ENCODE measurements around the gene ZHX3. TPM values are rescaled to one million over a fixed set of nuclear protein-coding genes. Genes with fewer than 3 reads are reported as not detected.

ZHX3 gene
- total RNA-seq, 1 experiment from 2014 or later, result 9.6 TPM

GRCh38 chr20:41278936-41279335 lies 38.6 kb downstream of the ZHX3 start:
- H3K4me1 Mint-ChIP-seq, result no peaks in the 10 kb centered on the region
- ChIA-PET CTCF (no interaction called here), POLR2A (no interaction called here)
- no peak overlapping the region for H3K4me3 Mint-ChIP-seq
- ATAC-seq (no peak), DNase-seq (ENCODE audit: low spot score) (no peak)
- H3K9me3 Mint-ChIP-seq, result no peaks in the 10 kb centered on the region
- H3K27ac Mint-ChIP-seq, result no peak overlapping the region
- H3K36me3 Mint-ChIP-seq, result no peaks in the 10 kb centered on the region
- TF ChIP-seq CREM (CRISPR knock-in tag; IDR thresholded peaks at IDR 0.05) (no peak), CTCF (IDR thresholded peaks at IDR 0.05) (no peak), FOXK1 (CRISPR knock-in tag; IDR thresholded peaks at IDR 0.05) (no peak)
- H3K27me3 Mint-ChIP-seq (ENCODE audit: low read depth), result no peaks in the 10 kb centered on the region

GRCh38 chr20:41277049-41277448 lies 40.5 kb downstream of the ZHX3 start:
- Mint-ChIP-seq H3K4me3 (no peak overlapping the region), H3K27me3 (ENCODE audit: low read depth) (no peaks in the 10 kb centered on the region), H3K9me3 (no peaks in the 10 kb centered on the region), H3K27ac (no peak overlapping the region), H3K4me1 (peaks cover 6% of the 10 kb centered on the region), H3K36me3 (no peaks in the 10 kb centered on the region)
- no peak for ATAC-seq
- TF ChIP-seq GTF2I (CRISPR knock-in tag; conservative IDR thresholded peaks at IDR 0.05) (no peak), NR2C2 (CRISPR knock-in tag; IDR thresholded peaks at IDR 0.05) (no peak), RORB (CRISPR knock-in tag; IDR thresholded peaks at IDR 0.05) (no peak), USF1 (CRISPR knock-in tag; IDR thresholded peaks at IDR 0.05) (no peak), ZNF396 (CRISPR knock-in tag; IDR thresholded peaks at IDR 0.05; ENCODE audit: borderline replicate concordance) (no peak), MXD4 (CRISPR knock-in tag; IDR thresholded peaks at IDR 0.05; ENCODE audit: borderline replicate concordance) (no peak), ATF1 (CRISPR knock-in tag; IDR thresholded peaks at IDR 0.05) (no peak), NFATC4 (CRISPR knock-in tag; IDR thresholded peaks at IDR 0.05) (no peak), CREM (CRISPR knock-in tag; IDR thresholded peaks at IDR 0.05) (no peak), PREB (CRISPR knock-in tag; IDR thresholded peaks at IDR 0.05; ENCODE audit: borderline replicate concordance) (no peak), MAX (CRISPR knock-in tag; IDR thresholded peaks at IDR 0.05) (no peak), ZNF671 (CRISPR knock-in tag; IDR thresholded peaks at IDR 0.05) (no peak), AR (CRISPR knock-in tag; IDR thresholded peaks at IDR 0.05) (no peak), CDX4 (CRISPR knock-in tag; IDR thresholded peaks at IDR 0.05; ENCODE audit: borderline replicate concordance) (no peak), ESRRA (CRISPR knock-in tag; IDR thresholded peaks at IDR 0.05; ENCODE audit: borderline replicate concordance) (no peak), ZNF281 (CRISPR knock-in tag; IDR thresholded peaks at IDR 0.05) (no peak), ZNF219 (CRISPR knock-in tag; IDR thresholded peaks at IDR 0.05; ENCODE audit: borderline replicate concordance) (no peak), RELA (CRISPR knock-in tag; IDR thresholded peaks at IDR 0.05; ENCODE audit: borderline replicate concordance) (no peak), E2F1 (CRISPR knock-in tag; IDR thresholded peaks at IDR 0.05) (no peak)
- ChIA-PET POLR2A (no interaction called here), CTCF (interaction anchor here (1.2 to 1.3 kb wide), 2 partner anchors 104 to 142 kb away, joined by 3 to 7 read pairs; no protein-coding TSS in a partner anchor)
- DNase-seq (ENCODE audit: low spot score), result no peak

Measured in WTC11 (cell line).